GM23338 (cell line): ENCODE data around the gene CD70. TPM values are rescaled to one million over a fixed set of nuclear protein-coding genes. Genes with fewer than 3 reads are reported as not detected.

ENCODE experiments used
- ATAC-seq: fragments of 200-7000 bp; cut with Tn5 transposase; 3 replicates; pipeline ENCODE4 v1.9.1; 2020
- DNase-seq: peaks from one replicate; pipeline ENCODE4 v3.0.0-alpha.2; 2015; ENCODE audit warnings: low spot score
- H2AFZ ChIP-seq: fragments of 200-600 bp; sonication (generic); 2 replicates; pipeline ENCODE4 v1.8.0; 2016; ENCODE audit warnings: antibody characterized with exemption, mild to moderate bottlenecking, moderate library complexity
- H3F3A ChIP-seq: fragments of 200-600 bp; sonication (generic); replicated peaks from 2 replicates; pipeline ENCODE4 v1.8.0; 2017; ENCODE audit warnings: antibody characterized with exemption, mixed run types, low read depth
- H3K27ac ChIP-seq: fragments of 200-600 bp; sonication (generic); 2 replicates; pipeline ENCODE4 v1.6.1; 2016; ENCODE audit warnings: low read depth
- H3K27me3 ChIP-seq: fragments of 200-600 bp; sonication (generic); 2 replicates; pipeline ENCODE4 v1.8.0; 2016; ENCODE audit warnings: mild to moderate bottlenecking, mixed run types, moderate library complexity; ENCODE audit not compliant: insufficient read depth
- H3K36me3 ChIP-seq: fragments of 200-600 bp; sonication (generic); 2 replicates; pipeline ENCODE4 v1.8.0; 2016; ENCODE audit warnings: mild to moderate bottlenecking; ENCODE audit not compliant: insufficient read depth
- H3K4me1 ChIP-seq: fragments of 200-600 bp; sonication (generic); 2 replicates; pipeline ENCODE4 v1.8.0; 2016; ENCODE audit warnings: mild to moderate bottlenecking, moderate library complexity; ENCODE audit not compliant: insufficient read depth
- H3K4me2 ChIP-seq: fragments of 200-600 bp; sonication (generic); 2 replicates; pipeline ENCODE4 v1.7.1; 2017; ENCODE audit warnings: mixed run types
- H3K4me3 ChIP-seq: fragments of 200-600 bp; sonication (generic); 2 replicates; pipeline ENCODE4 v1.6.1; 2016; ENCODE audit warnings: mixed run types
- H3K79me2 ChIP-seq: fragments of 200-600 bp; sonication (generic); replicated peaks from 2 replicates; pipeline ENCODE4 v1.8.0; 2017; ENCODE audit warnings: mild to moderate bottlenecking; ENCODE audit not compliant: insufficient read depth
- H3K9me2 ChIP-seq: fragments of 200-600 bp; sonication (generic); 2 replicates; pipeline ENCODE4 v1.8.0; 2017; ENCODE audit not compliant: insufficient read depth
- H4K20me1 ChIP-seq: fragments of 200-600 bp; sonication (generic); replicated peaks from 2 replicates; pipeline ENCODE4 v1.8.0; 2017; ENCODE audit warnings: mild to moderate bottlenecking; ENCODE audit not compliant: insufficient read depth
- H3K27ac Mint-ChIP-seq: 2 replicates; pipeline ENCODE4 v1.8.0; 2020; ENCODE audit warnings: inconsistent platforms, mild to moderate bottlenecking, moderate library complexity, mixed read lengths
- H3K27me3 Mint-ChIP-seq: 3 replicates; pipeline ENCODE4 v1.8.0; 2022; ENCODE audit warnings: low read depth, mild to moderate bottlenecking, moderate library complexity, mixed read lengths, inconsistent platforms; ENCODE audit not compliant: insufficient read depth, poor library complexity
- H3K36me3 Mint-ChIP-seq: 3 replicates; pipeline ENCODE4 v1.8.0; 2021; ENCODE audit warnings: low read depth, mild to moderate bottlenecking, inconsistent platforms, moderate library complexity, mixed read lengths
- H3K4me1 Mint-ChIP-seq: 3 replicates; pipeline ENCODE4 v1.8.0; 2020; ENCODE audit warnings: mild to moderate bottlenecking, inconsistent platforms, mixed read lengths
- H3K4me3 Mint-ChIP-seq: 3 replicates; pipeline ENCODE4 v1.8.0; 2021; ENCODE audit warnings: moderate library complexity, mild to moderate bottlenecking, inconsistent platforms, mixed read lengths
- H3K9me3 Mint-ChIP-seq: 3 replicates; pipeline ENCODE4 v1.8.0; 2020; ENCODE audit warnings: moderate library complexity, mild to moderate bottlenecking, inconsistent platforms, mixed read lengths
- CREB1 ChIP-seq: fragments of 250-450 bp; sonication (Bioruptor Pico); IDR thresholded peaks from 2 replicates; pipeline ENCODE4 v1.5.0; 2020; ENCODE audit warnings: low read depth, mild to moderate bottlenecking, moderate library complexity
- EZH2 ChIP-seq: fragments of 200-600 bp; sonication (generic); IDR thresholded peaks from one replicate; pipeline ENCODE4 v1.8.0; 2017; ENCODE audit warnings: antibody characterized with exemption, mild to moderate bottlenecking, low read depth; ENCODE audit not compliant: unreplicated experiment
- EZH2phosphoT487 ChIP-seq: fragments of 200-600 bp; sonication (generic); IDR thresholded peaks from one replicate; pipeline ENCODE4 v1.8.1; 2018; ENCODE audit warnings: antibody characterized with exemption; ENCODE audit not compliant: unreplicated experiment
- JUNB ChIP-seq: IDR thresholded peaks from one replicate; pipeline ENCODE4 v1.6.1; 2016; ENCODE audit warnings: antibody characterized with exemption; ENCODE audit not compliant: unreplicated experiment
- NANOG ChIP-seq: IDR thresholded peaks from 2 replicates; pipeline ENCODE4 v1.6.1; 2016; ENCODE audit warnings: antibody characterized with exemption, borderline replicate concordance
- POLR2AphosphoS5 ChIP-seq: IDR thresholded peaks from 2 replicates; pipeline ENCODE4 v1.6.1; 2016; ENCODE audit warnings: antibody characterized with exemption, low read depth
- STAT1 ChIP-seq: IDR thresholded peaks from one replicate; pipeline ENCODE4 v1.6.1; 2016; ENCODE audit warnings: antibody characterized with exemption; ENCODE audit not compliant: unreplicated experiment
- ZNF114 ChIP-seq: fragments of 250-450 bp; sonication (Bioruptor Pico); IDR thresholded peaks from 2 replicates; pipeline ENCODE4 v1.5.0; 2020; ENCODE audit warnings: mild to moderate bottlenecking, moderate library complexity
- ZNF331 ChIP-seq: fragments of 250-450 bp; sonication (Bioruptor Pico); IDR thresholded peaks from 2 replicates; pipeline ENCODE4 v1.5.0; 2020; ENCODE audit warnings: low read depth, mild to moderate bottlenecking, moderate library complexity
- polyA plus RNA-seq: library from polyadenylated mRNA; unstranded; fragments of >200 nt; fragmentation: Nextera tagmentation; extraction: Ambion mirVana; gene quantifications from 2 replicates; pipeline ENCODE4 v1.2.1, GENCODE V29; 2016
- total RNA-seq: library from RNA; depleted of rRNA; stranded (reverse); fragments of >200 nt; shearing (Covaris generic); gene quantifications from 2 replicates; pipeline ENCODE4 v1.2.3, GENCODE V29; 2014
- TF ChIP-seq, protein P1 (sequence below): IDR thresholded peaks from 2 replicates; pipeline ENCODE4 v1.6.1; 2016; ENCODE audit warnings: antibody characterized with exemption
- TF ChIP-seq, protein P2 (sequence below): fragments of 250-450 bp; sonication (Bioruptor Pico); IDR thresholded peaks from 2 replicates; pipeline ENCODE4 v1.5.0; 2020; ENCODE audit warnings: mild to moderate bottlenecking, moderate library complexity
- TF ChIP-seq, protein P3 (sequence below): IDR thresholded peaks from one replicate; pipeline ENCODE4 v1.6.1; 2018; ENCODE audit warnings: antibody characterized with exemption; ENCODE audit not compliant: unreplicated experiment
- TF ChIP-seq, protein P4 (sequence below), 2 experiments: fragments of 200-600 bp in 1 of 2; sonication (generic) in 1 of 2; conservative IDR thresholded peaks; 2 replicates each; pipeline versions ENCODE4 v1.5.1 to v1.6.1; 2016 to 2017; ENCODE audit warnings: antibody characterized with exemption in 2 of 2, low read depth in 2 of 2, mild to moderate bottlenecking in 2 of 2, moderate library complexity in 1 of 2

Gene CD70
- total and polyA plus RNA-seq, 2 experiments from 2014 or later: 2.0 to 7.3 TPM

DNA sequence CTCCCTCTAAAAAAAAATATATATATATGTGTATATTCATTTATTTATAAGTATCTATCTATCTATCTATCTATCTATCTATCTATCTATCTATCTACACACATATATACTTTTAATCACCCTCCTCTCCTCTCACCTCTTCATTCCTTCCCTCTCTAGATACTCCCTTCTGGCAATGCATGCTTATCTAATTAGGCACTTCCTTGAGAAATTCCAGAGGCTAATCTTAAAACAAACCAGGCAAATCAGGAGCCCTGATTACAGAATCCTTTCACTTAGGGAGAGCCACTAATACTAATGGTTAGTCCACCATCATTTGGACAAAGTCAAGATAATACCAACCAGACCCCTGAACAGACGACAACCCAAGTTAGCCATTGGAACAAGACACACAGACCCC, 17.6 kb downstream of the CD70 start:
- peaks cover 21% of the 10 kb centered on the region for H3K4me1 ChIP-seq
- H3K4me2 ChIP-seq: no peak overlapping the region
- peaks cover 2% of the 10 kb centered on the region; the same call in 1 of the 2 replicates for H3K36me3 ChIP-seq
- H3K9me3 Mint-ChIP-seq: peaks cover 42% of the 10 kb centered on the region
- no peak overlapping the region for H3K4me3 Mint-ChIP-seq
- H3K27me3 Mint-ChIP-seq: no peaks in the 10 kb centered on the region
- H3K27ac Mint-ChIP-seq: no peak overlapping the region
- no peak overlapping the region for H3K27ac ChIP-seq
- H3K4me3 ChIP-seq: no peak overlapping the region
- ATAC-seq (no peak), DNase-seq (no peak)
- H3K79me2 ChIP-seq: no peaks in the 10 kb centered on the region
- H4K20me1 ChIP-seq: no peaks in the 10 kb centered on the region
- H3K27me3 ChIP-seq: no peaks in the 10 kb centered on the region
- H3F3A ChIP-seq: no peaks in the 10 kb centered on the region
- peaks cover 10% of the 10 kb centered on the region; the same call in 1 of the 3 replicates for H3K36me3 Mint-ChIP-seq
- TF ChIP-seq STAT1 (no peak), NANOG (no peak), POLR2AphosphoS5 (no peak), EZH2phosphoT487 (no peak), JUNB (no peak), EZH2 (no peak), ZNF114 (CRISPR knock-in tag) (no peak), ZNF331 (CRISPR knock-in tag) (no peak), CREB1 (CRISPR knock-in tag) (no peak)
- TF ChIP-seq, protein P1, sequence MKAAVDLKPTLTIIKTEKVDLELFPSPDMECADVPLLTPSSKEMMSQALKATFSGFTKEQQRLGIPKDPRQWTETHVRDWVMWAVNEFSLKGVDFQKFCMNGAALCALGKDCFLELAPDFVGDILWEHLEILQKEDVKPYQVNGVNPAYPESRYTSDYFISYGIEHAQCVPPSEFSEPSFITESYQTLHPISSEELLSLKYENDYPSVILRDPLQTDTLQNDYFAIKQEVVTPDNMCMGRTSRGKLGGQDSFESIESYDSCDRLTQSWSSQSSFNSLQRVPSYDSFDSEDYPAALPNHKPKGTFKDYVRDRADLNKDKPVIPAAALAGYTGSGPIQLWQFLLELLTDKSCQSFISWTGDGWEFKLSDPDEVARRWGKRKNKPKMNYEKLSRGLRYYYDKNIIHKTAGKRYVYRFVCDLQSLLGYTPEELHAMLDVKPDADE: no peak
- TF ChIP-seq, protein P2, sequence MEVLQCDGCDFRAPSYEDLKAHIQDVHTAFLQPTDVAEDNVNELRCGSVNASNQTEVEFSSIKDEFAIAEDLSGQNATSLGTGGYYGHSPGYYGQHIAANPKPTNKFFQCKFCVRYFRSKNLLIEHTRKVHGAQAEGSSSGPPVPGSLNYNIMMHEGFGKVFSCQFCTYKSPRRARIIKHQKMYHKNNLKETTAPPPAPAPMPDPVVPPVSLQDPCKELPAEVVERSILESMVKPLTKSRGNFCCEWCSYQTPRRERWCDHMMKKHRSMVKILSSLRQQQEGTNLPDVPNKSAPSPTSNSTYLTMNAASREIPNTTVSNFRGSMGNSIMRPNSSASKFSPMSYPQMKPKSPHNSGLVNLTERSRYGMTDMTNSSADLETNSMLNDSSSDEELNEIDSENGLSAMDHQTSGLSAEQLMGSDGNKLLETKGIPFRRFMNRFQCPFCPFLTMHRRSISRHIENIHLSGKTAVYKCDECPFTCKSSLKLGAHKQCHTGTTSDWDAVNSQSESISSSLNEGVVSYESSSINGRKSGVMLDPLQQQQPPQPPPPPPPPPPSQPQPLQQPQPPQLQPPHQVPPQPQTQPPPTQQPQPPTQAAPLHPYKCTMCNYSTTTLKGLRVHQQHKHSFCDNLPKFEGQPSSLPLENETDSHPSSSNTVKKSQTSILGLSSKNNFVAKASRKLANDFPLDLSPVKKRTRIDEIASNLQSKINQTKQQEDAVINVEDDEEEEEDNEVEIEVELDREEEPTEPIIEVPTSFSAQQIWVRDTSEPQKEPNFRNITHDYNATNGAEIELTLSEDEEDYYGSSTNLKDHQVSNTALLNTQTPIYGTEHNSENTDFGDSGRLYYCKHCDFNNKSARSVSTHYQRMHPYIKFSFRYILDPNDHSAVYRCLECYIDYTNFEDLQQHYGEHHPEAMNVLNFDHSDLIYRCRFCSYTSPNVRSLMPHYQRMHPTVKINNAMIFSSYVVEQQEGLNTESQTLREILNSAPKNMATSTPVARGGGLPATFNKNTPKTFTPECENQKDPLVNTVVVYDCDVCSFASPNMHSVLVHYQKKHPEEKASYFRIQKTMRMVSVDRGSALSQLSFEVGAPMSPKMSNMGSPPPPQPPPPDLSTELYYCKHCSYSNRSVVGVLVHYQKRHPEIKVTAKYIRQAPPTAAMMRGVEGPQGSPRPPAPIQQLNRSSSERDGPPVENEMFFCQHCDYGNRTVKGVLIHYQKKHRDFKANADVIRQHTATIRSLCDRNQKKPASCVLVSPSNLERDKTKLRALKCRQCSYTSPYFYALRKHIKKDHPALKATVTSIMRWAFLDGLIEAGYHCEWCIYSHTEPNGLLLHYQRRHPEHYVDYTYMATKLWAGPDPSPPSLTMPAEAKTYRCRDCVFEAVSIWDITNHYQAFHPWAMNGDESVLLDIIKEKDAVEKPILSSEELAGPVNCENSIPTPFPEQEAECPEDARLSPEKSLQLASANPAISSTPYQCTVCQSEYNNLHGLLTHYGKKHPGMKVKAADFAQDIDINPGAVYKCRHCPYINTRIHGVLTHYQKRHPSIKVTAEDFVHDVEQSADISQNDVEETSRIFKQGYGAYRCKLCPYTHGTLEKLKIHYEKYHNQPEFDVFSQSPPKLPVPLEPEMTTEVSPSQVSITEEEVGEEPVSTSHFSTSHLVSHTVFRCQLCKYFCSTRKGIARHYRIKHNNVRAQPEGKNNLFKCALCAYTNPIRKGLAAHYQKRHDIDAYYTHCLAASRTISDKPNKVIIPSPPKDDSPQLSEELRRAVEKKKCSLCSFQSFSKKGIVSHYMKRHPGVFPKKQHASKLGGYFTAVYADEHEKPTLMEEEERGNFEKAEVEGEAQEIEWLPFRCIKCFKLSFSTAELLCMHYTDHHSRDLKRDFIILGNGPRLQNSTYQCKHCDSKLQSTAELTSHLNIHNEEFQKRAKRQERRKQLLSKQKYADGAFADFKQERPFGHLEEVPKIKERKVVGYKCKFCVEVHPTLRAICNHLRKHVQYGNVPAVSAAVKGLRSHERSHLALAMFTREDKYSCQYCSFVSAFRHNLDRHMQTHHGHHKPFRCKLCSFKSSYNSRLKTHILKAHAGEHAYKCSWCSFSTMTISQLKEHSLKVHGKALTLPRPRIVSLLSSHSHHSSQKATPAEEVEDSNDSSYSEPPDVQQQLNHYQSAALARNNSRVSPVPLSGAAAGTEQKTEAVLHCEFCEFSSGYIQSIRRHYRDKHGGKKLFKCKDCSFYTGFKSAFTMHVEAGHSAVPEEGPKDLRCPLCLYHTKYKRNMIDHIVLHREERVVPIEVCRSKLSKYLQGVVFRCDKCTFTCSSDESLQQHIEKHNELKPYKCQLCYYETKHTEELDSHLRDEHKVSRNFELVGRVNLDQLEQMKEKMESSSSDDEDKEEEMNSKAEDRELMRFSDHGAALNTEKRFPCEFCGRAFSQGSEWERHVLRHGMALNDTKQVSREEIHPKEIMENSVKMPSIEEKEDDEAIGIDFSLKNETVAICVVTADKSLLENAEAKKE (CRISPR knock-in tag): no peak
- TF ChIP-seq, protein P3, sequence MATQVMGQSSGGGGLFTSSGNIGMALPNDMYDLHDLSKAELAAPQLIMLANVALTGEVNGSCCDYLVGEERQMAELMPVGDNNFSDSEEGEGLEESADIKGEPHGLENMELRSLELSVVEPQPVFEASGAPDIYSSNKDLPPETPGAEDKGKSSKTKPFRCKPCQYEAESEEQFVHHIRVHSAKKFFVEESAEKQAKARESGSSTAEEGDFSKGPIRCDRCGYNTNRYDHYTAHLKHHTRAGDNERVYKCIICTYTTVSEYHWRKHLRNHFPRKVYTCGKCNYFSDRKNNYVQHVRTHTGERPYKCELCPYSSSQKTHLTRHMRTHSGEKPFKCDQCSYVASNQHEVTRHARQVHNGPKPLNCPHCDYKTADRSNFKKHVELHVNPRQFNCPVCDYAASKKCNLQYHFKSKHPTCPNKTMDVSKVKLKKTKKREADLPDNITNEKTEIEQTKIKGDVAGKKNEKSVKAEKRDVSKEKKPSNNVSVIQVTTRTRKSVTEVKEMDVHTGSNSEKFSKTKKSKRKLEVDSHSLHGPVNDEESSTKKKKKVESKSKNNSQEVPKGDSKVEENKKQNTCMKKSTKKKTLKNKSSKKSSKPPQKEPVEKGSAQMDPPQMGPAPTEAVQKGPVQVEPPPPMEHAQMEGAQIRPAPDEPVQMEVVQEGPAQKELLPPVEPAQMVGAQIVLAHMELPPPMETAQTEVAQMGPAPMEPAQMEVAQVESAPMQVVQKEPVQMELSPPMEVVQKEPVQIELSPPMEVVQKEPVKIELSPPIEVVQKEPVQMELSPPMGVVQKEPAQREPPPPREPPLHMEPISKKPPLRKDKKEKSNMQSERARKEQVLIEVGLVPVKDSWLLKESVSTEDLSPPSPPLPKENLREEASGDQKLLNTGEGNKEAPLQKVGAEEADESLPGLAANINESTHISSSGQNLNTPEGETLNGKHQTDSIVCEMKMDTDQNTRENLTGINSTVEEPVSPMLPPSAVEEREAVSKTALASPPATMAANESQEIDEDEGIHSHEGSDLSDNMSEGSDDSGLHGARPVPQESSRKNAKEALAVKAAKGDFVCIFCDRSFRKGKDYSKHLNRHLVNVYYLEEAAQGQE: no peak
- TF ChIP-seq, protein P4, sequence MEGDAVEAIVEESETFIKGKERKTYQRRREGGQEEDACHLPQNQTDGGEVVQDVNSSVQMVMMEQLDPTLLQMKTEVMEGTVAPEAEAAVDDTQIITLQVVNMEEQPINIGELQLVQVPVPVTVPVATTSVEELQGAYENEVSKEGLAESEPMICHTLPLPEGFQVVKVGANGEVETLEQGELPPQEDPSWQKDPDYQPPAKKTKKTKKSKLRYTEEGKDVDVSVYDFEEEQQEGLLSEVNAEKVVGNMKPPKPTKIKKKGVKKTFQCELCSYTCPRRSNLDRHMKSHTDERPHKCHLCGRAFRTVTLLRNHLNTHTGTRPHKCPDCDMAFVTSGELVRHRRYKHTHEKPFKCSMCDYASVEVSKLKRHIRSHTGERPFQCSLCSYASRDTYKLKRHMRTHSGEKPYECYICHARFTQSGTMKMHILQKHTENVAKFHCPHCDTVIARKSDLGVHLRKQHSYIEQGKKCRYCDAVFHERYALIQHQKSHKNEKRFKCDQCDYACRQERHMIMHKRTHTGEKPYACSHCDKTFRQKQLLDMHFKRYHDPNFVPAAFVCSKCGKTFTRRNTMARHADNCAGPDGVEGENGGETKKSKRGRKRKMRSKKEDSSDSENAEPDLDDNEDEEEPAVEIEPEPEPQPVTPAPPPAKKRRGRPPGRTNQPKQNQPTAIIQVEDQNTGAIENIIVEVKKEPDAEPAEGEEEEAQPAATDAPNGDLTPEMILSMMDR (conservative IDR thresholded peaks at IDR 0.05; ENCODE audit: low read depth in 2 of 2): no peak
- H3K9me2 ChIP-seq: no peaks in the 10 kb centered on the region; the same call in 1 of the 2 replicates
- no peaks in the 10 kb centered on the region for H3K4me1 Mint-ChIP-seq
- 0 out of 2 replicates have a peak overlapping the region, but pooled peaks have one; percentile 47 for H2AFZ ChIP-seq
